Stimulated activated memory B cell treated with anti-CD40 and anti-IgM and Interleukin-4, amounts not matched to agents 10 μg/mL and 1 μg/mL and 100 μg/mL, for 72 hours (primary cell): Measurements from ENCODE around the gene HDAC2.
A peak's percentile ranks its signal among the peaks of the same experiment; 100 is the strongest.
"Not testable (repeated sequence)": the region's sequence is repeated elsewhere in the genome, so short reads cannot be mapped to it uniquely, and the experiment has no call there.

Source experiments
- ATAC-seq: fragments of 150-1000 bp; cut with Tn5 transposase; 2 replicates; pipeline ENCODE4 v1.10.0; 2021
- H3K27ac Mint-ChIP-seq: one replicate; pipeline ENCODE4 v1.8.0; 2022; ENCODE audit warnings: mild to moderate bottlenecking, mixed read lengths
- H3K27me3 Mint-ChIP-seq: one replicate; pipeline ENCODE4 v1.8.0; 2022; ENCODE audit warnings: mixed read lengths
- H3K36me3 Mint-ChIP-seq: one replicate; pipeline ENCODE4 v1.8.0; 2022; ENCODE audit warnings: mixed read lengths
- H3K4me1 Mint-ChIP-seq: one replicate; pipeline ENCODE4 v1.8.0; 2022; ENCODE audit warnings: mixed read lengths
- H3K4me3 Mint-ChIP-seq: one replicate; pipeline ENCODE4 v1.8.0; 2022; ENCODE audit warnings: mild to moderate bottlenecking, moderate library complexity, mixed read lengths
- H3K9me3 Mint-ChIP-seq: one replicate; pipeline ENCODE4 v1.8.0; 2022; ENCODE audit warnings: mixed read lengths

Gene HDAC2

GRCh38 chr6:113989675-113990074 is 18.7 kb upstream of the HDAC2 start:
- no peak for ATAC-seq
- H3K4me1 Mint-ChIP-seq, result no peaks in the 10 kb centered on the region
- no peaks in the 10 kb centered on the region for H3K36me3 Mint-ChIP-seq
- no peak overlapping the region for H3K4me3 Mint-ChIP-seq
- peaks cover 26% of the 10 kb centered on the region for H3K27me3 Mint-ChIP-seq
- no peak overlapping the region for H3K27ac Mint-ChIP-seq
- H3K9me3 Mint-ChIP-seq, result peaks cover 3% of the 10 kb centered on the region

- ATAC-seq, H3K4me3 Mint-ChIP-seq, H3K27ac Mint-ChIP-seq, H3K36me3 Mint-ChIP-seq, H3K27me3 Mint-ChIP-seq, H3K9me3 Mint-ChIP-seq: not testable (repeated sequence)
- peaks cover 19% of the 10 kb centered on the region for H3K4me1 Mint-ChIP-seq
These were observed 11.7 kb upstream of the HDAC2 start for GRCh38 chr6:113982675-113983074.

DNA sequence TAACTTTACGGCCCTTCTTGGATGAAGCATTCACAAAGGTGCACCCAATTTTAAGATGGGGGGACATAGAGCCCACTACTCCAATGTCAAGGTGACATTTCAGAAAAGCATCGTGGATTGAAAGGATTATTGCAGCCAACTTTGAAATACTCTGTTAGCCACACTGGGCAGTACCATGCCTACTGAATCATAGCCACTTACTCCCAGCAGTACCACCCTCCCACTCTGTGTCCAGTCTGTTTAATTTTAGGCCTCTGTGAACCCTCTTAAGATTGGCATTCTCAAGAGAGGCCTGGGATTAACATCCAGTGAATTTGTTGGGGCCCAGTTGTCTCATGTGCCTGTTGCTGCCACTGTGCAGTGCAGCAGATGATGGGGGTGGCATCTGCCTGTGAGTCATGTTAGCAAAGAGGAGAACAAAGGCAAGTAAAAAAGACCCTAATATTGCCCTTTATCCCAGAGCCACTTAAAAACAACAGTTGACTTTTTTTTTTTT is 11.2 kb upstream of the HDAC2 start:
- H3K27me3 Mint-ChIP-seq, result no peaks in the 10 kb centered on the region
- no peaks in the 10 kb centered on the region for H3K36me3 Mint-ChIP-seq
- no peak overlapping the region for H3K27ac Mint-ChIP-seq
- H3K9me3 Mint-ChIP-seq, result no peaks in the 10 kb centered on the region
- ATAC-seq, result no peak
- peaks cover 19% of the 10 kb centered on the region for H3K4me1 Mint-ChIP-seq
- H3K4me3 Mint-ChIP-seq, result no peak overlapping the region

DNA sequence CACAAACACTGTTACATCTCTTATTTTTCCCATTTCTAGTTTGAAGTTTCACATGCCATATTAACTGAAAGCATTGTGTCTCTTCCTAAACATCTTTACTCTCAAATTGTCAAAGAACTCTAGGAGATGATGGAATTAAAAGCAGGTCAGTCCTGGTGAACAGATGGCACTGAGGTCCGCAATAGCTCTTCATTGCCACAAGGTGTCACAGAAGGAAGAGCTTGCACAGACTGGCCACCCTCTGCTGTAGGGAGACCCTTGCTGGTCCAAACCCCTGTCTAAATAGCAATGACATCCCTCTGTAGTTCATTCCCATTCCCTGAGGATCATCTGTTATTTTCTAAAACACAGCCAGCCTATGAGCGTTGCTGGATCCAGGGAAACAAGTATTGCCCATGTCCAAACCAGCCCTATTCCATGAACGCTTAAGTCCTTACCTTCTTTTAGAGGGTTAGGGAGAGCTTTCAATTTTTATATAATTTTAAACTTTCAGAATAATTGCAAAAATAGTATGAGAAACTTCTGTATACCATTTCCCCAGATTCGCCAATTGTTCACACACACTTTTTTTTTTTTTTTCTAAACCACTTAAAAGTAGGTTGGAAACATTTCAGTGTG is 10.1 kb upstream of the HDAC2 start:
- no peak for ATAC-seq
- Mint-ChIP-seq H3K36me3 (no peaks in the 10 kb centered on the region), H3K4me1 (peaks cover 24% of the 10 kb centered on the region), H3K27me3 (no peaks in the 10 kb centered on the region), H3K9me3 (no peaks in the 10 kb centered on the region), H3K4me3 (no peak overlapping the region), H3K27ac (no peak overlapping the region)

GRCh38 chr6:113979937-113980336 is 9.0 kb upstream of the HDAC2 start:
- H3K9me3 Mint-ChIP-seq, result no peaks in the 10 kb centered on the region
- peak; percentile 70 for ATAC-seq
- H3K27ac Mint-ChIP-seq, result no peak overlapping the region
- no peaks in the 10 kb centered on the region for H3K27me3 Mint-ChIP-seq
- H3K4me1 Mint-ChIP-seq, result peaks cover 25% of the 10 kb centered on the region
- H3K4me3 Mint-ChIP-seq, result no peak overlapping the region
- H3K36me3 Mint-ChIP-seq, result no peaks in the 10 kb centered on the region

GRCh38 chr6:113978084-113978675 is 7.2 kb upstream of the HDAC2 start:
- H3K36me3 Mint-ChIP-seq, result no peaks in the 10 kb centered on the region
- no peak overlapping the region for H3K4me3 Mint-ChIP-seq
- peak; percentile 58 for ATAC-seq
- H3K27me3 Mint-ChIP-seq, result no peaks in the 10 kb centered on the region
- H3K27ac Mint-ChIP-seq, result no peak overlapping the region
- H3K9me3 Mint-ChIP-seq, result no peaks in the 10 kb centered on the region
- peaks cover 25% of the 10 kb centered on the region for H3K4me1 Mint-ChIP-seq

- no peaks in the 10 kb centered on the region for H3K27me3 Mint-ChIP-seq
- peaks cover 31% of the 10 kb centered on the region for H3K4me1 Mint-ChIP-seq
- no peak overlapping the region for H3K27ac Mint-ChIP-seq
- no peaks in the 10 kb centered on the region for H3K36me3 Mint-ChIP-seq
- no peaks in the 10 kb centered on the region for H3K9me3 Mint-ChIP-seq
- no peak overlapping the region for H3K4me3 Mint-ChIP-seq
- ATAC-seq, result no peak
These were observed 5.9 kb upstream of the HDAC2 start for GRCh38 chr6:113976806-113977205.

DNA sequence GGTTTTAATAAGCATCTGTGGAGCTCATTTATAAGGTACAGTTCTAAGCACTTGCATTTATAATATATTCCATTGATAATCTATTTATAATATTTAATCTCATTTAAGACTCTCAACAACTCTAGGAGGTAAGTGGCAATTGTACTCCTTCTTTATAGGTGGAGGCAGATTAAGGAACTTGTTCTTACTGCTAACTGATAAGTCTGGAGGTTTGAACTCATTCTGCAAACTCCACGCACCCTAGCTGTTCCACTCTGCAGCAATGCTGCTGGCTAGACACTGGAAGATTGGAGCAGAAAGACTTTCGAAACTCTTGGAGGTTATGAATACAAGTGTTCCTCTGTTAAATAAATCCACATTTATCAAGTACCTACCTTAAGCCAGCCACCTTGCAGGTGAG is 793 bp upstream of the HDAC2 start:
- H3K36me3 Mint-ChIP-seq, result no peaks in the 10 kb centered on the region
- H3K27me3 Mint-ChIP-seq, result no peaks in the 10 kb centered on the region
- H3K9me3 Mint-ChIP-seq, result no peaks in the 10 kb centered on the region
- ATAC-seq, result no peak
- H3K27ac Mint-ChIP-seq, result peak overlapping the region; percentile 96
- H3K4me3 Mint-ChIP-seq, result peak overlapping the region; percentile 97
- peaks cover 43% of the 10 kb centered on the region for H3K4me1 Mint-ChIP-seq

DNA sequence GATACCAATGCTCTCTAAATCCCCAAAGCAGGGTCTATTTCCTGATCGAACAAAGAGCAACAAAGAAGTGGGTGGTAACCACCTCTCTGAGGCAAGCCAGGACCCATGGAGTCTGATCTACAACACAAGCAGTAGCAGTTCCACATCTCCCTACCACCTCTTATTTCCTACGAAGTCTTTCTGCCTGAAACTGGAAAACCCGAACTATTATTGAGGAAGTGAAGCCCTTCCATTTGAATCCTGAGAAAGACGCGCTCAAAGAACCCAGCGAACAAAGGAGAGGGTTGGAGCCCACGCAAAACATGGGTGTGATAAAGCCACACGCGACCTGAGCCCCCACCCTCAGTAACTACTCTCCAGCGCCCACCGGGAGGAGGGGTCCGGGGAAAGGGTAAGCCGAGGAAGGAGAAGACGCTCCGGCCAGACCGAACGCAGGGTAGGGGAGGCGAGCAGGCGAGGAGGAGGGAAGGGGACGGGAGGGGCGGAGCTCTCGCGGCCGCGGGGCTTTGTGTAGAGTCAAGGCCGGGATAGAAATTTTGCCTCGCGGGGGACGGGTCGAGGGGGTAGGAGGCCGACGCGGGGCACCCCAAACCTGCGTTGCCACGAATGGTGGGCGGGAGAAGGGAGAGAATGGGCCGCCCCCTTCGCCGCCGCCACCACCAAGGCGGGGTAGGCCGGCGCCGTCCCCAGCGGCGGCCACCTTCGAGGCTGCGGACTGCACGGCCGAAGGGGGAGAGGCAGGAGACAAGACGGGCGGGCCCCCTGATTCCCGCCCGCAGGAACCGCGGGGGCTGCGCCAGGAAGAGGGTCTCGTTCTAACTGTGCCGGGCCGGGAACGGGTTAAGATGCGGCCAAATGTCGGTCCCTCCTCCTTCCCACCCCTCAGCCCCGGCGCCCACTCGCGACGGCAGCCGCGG is 802 bp downstream of the HDAC2 start:
- H3K4me1 Mint-ChIP-seq, result peaks cover 48% of the 10 kb centered on the region
- ATAC-seq, result peak; percentile 64

DNA sequence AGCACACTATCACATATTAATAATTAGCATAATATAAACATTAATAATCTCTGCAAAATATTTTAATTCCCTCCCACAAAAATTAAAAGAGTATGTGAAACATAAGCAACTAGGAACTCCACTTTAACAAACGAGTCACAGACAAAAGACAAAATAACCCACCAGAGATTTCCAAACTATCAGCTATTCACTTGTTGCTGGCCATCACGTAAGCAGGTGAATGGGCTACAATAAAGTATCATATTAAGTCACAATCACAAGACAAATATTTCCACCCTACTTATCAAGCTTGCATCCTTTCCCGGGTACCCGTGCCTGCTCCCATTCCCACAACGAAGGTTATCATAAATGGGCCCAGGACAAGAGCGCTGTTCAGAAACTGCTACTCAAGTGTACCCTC is 2.5 kb downstream of the HDAC2 start:
- Mint-ChIP-seq H3K36me3 (no peaks in the 10 kb centered on the region), H3K4me1 (peaks cover 61% of the 10 kb centered on the region), H3K9me3 (no peaks in the 10 kb centered on the region), H3K27me3 (no peaks in the 10 kb centered on the region), H3K4me3 (peak overlapping the region; percentile 97), H3K27ac (no peak overlapping the region)
- ATAC-seq, result no peak

More for the DNA sequence above, 802 bp downstream of the HDAC2 start:
- H3K27me3 Mint-ChIP-seq, result no peaks in the 10 kb centered on the region
- H3K27ac Mint-ChIP-seq, result peak overlapping the region; percentile 96
- peak overlapping the region; percentile 97 for H3K4me3 Mint-ChIP-seq
- no peaks in the 10 kb centered on the region for H3K9me3 Mint-ChIP-seq
- H3K36me3 Mint-ChIP-seq, result no peaks in the 10 kb centered on the region

DNA sequence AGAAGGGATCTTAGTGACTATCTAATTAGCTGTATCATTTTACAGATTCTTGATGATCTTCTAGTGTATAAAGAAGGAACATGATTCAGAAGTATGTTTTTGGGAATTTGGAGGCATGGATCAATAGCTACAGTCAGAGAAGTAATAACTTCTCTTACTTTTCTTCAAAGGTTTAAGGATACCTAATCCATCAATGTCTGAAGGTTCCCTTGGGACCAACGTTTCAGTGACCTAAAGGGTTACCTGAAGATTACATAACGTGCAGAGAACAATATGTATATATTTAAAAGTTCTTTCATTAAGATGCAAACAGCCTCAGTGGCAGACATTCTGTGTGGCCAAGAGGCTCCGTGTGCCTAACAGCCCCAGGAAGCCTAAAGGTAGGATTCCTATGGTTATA is 3.2 kb downstream of the HDAC2 start:
- H3K4me1 Mint-ChIP-seq, result peaks cover 61% of the 10 kb centered on the region
- H3K27ac Mint-ChIP-seq, result no peak overlapping the region

DNA sequence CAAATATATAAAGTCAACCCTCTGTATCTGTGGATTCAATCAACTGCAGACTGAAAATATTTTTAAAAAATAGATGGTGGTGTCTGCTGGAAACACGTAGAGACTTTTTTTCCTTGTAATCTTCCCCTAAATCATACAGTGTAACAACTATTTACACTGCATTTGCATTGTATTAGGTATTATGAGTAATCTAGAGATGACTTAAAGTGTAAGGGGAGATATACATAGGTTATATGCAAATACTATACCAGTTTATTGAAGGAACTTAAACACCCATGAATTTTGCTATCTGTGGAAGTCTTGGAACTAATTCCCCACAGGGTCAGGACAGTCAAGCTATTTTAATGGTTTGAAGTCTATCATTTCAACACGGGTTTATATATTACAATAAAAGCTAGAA is 10.2 kb downstream of the HDAC2 start:
- no peaks in the 10 kb centered on the region for H3K9me3 Mint-ChIP-seq
- H3K4me3 Mint-ChIP-seq, result no peak overlapping the region
- H3K36me3 Mint-ChIP-seq, result peaks cover 14% of the 10 kb centered on the region
- peaks cover 40% of the 10 kb centered on the region for H3K4me1 Mint-ChIP-seq
- H3K27me3 Mint-ChIP-seq, result no peaks in the 10 kb centered on the region
- no peak for ATAC-seq
- no peak overlapping the region for H3K27ac Mint-ChIP-seq

More for the DNA sequence above, 3.2 kb downstream of the HDAC2 start:
- no peaks in the 10 kb centered on the region for H3K27me3 Mint-ChIP-seq
- no peaks in the 10 kb centered on the region for H3K9me3 Mint-ChIP-seq
- no peak overlapping the region for H3K4me3 Mint-ChIP-seq
- no peaks in the 10 kb centered on the region for H3K36me3 Mint-ChIP-seq
- no peak for ATAC-seq

- no peak overlapping the region for H3K4me3 Mint-ChIP-seq
- peaks cover 24% of the 10 kb centered on the region for H3K4me1 Mint-ChIP-seq
- H3K36me3 Mint-ChIP-seq, result peaks cover 25% of the 10 kb centered on the region
- H3K9me3 Mint-ChIP-seq, result no peaks in the 10 kb centered on the region
- no peaks in the 10 kb centered on the region for H3K27me3 Mint-ChIP-seq
- ATAC-seq, result no peak
- H3K27ac Mint-ChIP-seq, result no peak overlapping the region
These were observed 11.7 kb downstream of the HDAC2 start for GRCh38 chr6:113959235-113959634.

- H3K4me1 Mint-ChIP-seq, result peaks cover 7% of the 10 kb centered on the region
- no peak overlapping the region for H3K27ac Mint-ChIP-seq
- H3K27me3 Mint-ChIP-seq, result no peaks in the 10 kb centered on the region
- H3K36me3 Mint-ChIP-seq, result peaks cover 25% of the 10 kb centered on the region
- no peaks in the 10 kb centered on the region for H3K9me3 Mint-ChIP-seq
- no peak for ATAC-seq
- no peak overlapping the region for H3K4me3 Mint-ChIP-seq
These were observed 16.3 kb downstream of the HDAC2 start for GRCh38 chr6:113954653-113955052.

GRCh38 chr6:113953346-113953745 is 17.6 kb downstream of the HDAC2 start:
- Mint-ChIP-seq H3K36me3 (peaks cover 18% of the 10 kb centered on the region), H3K4me1 (no peaks in the 10 kb centered on the region), H3K27ac (no peak overlapping the region), H3K27me3 (no peaks in the 10 kb centered on the region), H3K4me3 (no peak overlapping the region), H3K9me3 (no peaks in the 10 kb centered on the region)
- no peak for ATAC-seq
